SK-N-SH treated with all-trans-retinoic acid at 6 μM for 48 hours (cell line): ENCODE results near the gene AAK1.
"Not testable (repeated sequence)": the region's sequence is repeated elsewhere in the genome, so short reads cannot be mapped to it uniquely, and the experiment has no call there.

Experiments
- SNAI2 ChIP-seq: fragments of 250-450 bp; sonication (Bioruptor Pico); IDR thresholded peaks from 2 replicates; pipeline ENCODE4 v1.5.0; 2020; ENCODE audit warnings: mild to moderate bottlenecking, moderate library complexity
- TOX ChIP-seq: fragments of 250-450 bp; sonication (Bioruptor Pico); IDR thresholded peaks from 2 replicates; pipeline ENCODE4 v1.8.0; 2021; ENCODE audit warnings: mild to moderate bottlenecking, moderate library complexity, borderline replicate concordance
- ZFP3 ChIP-seq: fragments of 250-450 bp; sonication (Bioruptor Pico); IDR thresholded peaks from 2 replicates; pipeline ENCODE4 v1.5.0; 2020; ENCODE audit warnings: mild to moderate bottlenecking, moderate library complexity
- ZNF70 ChIP-seq: fragments of 450-650 bp; formaldehyde crosslinking; IDR thresholded peaks from 2 replicates; pipeline ENCODE4 v1.5.0; 2020; ENCODE audit warnings: mild to moderate bottlenecking, moderate library complexity
- ZNF8 ChIP-seq: fragments of 450-650 bp; formaldehyde crosslinking; IDR thresholded peaks from 2 replicates; pipeline ENCODE4 v1.5.0; 2020; ENCODE audit warnings: mild to moderate bottlenecking, moderate library complexity
- TF ChIP-seq, protein P1 (sequence below): fragments of 250-450 bp; sonication (Bioruptor Pico); IDR thresholded peaks from 2 replicates; pipeline ENCODE4 v1.8.0; 2020; ENCODE audit warnings: mild to moderate bottlenecking, moderate library complexity, borderline replicate concordance
- TF ChIP-seq, protein P2 (sequence below): fragments of 250-450 bp; sonication (Bioruptor Pico); IDR thresholded peaks from 2 replicates; pipeline ENCODE4 v1.5.1; 2020; ENCODE audit warnings: low read depth, mild to moderate bottlenecking, moderate library complexity

DNA sequence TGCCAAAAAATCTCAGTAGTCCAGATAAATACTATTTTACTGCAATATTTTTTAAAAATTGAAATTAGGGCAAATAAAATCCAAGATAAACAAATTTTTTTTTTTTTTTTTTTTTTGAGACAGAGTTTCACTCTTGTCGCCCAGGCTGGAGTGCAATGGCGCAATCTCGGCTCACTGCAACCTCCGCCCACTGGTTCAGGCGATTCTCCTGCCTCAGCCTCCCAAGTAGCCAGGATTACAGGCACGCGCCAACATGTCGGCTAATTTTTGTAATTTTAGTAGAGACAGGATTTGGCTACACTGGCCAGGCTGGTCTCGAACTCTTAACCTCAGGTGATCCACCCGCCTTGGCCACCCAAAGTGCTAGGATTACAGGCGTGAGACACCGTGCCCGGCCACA lies 68.2 kb downstream of the AAK1 start:
- TF ChIP-seq ZFP3 (CRISPR knock-in tag); TOX (CRISPR knock-in tag); ZNF8; SNAI2 (CRISPR knock-in tag); ZNF70 (CRISPR knock-in tag): not testable (repeated sequence)
- TF ChIP-seq, protein P1, sequence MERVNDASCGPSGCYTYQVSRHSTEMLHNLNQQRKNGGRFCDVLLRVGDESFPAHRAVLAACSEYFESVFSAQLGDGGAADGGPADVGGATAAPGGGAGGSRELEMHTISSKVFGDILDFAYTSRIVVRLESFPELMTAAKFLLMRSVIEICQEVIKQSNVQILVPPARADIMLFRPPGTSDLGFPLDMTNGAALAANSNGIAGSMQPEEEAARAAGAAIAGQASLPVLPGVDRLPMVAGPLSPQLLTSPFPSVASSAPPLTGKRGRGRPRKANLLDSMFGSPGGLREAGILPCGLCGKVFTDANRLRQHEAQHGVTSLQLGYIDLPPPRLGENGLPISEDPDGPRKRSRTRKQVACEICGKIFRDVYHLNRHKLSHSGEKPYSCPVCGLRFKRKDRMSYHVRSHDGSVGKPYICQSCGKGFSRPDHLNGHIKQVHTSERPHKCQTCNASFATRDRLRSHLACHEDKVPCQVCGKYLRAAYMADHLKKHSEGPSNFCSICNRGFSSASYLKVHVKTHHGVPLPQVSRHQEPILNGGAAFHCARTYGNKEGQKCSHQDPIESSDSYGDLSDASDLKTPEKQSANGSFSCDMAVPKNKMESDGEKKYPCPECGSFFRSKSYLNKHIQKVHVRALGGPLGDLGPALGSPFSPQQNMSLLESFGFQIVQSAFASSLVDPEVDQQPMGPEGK (CRISPR knock-in tag) = not testable (repeated sequence)
- TF ChIP-seq, protein P2, sequence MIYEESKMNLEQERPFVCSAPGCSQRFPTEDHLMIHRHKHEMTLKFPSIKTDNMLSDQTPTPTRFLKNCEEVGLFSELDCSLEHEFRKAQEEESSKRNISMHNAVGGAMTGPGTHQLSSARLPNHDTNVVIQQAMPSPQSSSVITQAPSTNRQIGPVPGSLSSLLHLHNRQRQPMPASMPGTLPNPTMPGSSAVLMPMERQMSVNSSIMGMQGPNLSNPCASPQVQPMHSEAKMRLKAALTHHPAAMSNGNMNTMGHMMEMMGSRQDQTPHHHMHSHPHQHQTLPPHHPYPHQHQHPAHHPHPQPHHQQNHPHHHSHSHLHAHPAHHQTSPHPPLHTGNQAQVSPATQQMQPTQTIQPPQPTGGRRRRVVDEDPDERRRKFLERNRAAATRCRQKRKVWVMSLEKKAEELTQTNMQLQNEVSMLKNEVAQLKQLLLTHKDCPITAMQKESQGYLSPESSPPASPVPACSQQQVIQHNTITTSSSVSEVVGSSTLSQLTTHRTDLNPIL (CRISPR knock-in tag) = not testable (repeated sequence)
